A549 (cell line): ENCODE measurements around the gene RNF144A. TPM values are rescaled to one million over a fixed set of nuclear protein-coding genes. Genes with fewer than 3 reads are reported as not detected.

Source experiments
- ATAC-seq, 2 experiments: fragments of 200-7000 bp in 1 of 2; fragments of >200 bp in 1 of 2; cut with Nextera tagmentation in 1 of 2; cut with Tn5 transposase in 1 of 2; 3 replicates each; pipeline versions ENCODE4 v1.8.0 to v1.9.1; 2018 to 2020; ENCODE audit warnings: mild to moderate bottlenecking in 1 of 2, moderate library complexity in 1 of 2
- CTCF ChIA-PET: fragments of 300-600 bp; sonication (Branson Sonifier 250); formaldehyde crosslinking; extraction: SDS; loops from one replicate; lab custom pipeline; 2021; ENCODE audit warnings: antibody characterized with exemption, inconsistent platforms; lab: Yijun Ruan, JAX
- POLR2A ChIA-PET: fragments of 350-600 bp; formaldehyde crosslinking; extraction: SDS; loops from one replicate; lab custom pipeline; 2021; ENCODE audit warnings: antibody characterized with exemption, inconsistent platforms; lab: Yijun Ruan, JAX
- DNase-seq, 2 experiments: peaks; one replicate each; pipeline versions ENCODE4 v3.0.0 to v3.0.0-alpha.2; 2011 to 2016; ENCODE audit warnings: low read depth in 1 of 2, low spot score in 1 of 2
- FAIRE-seq: peaks from 2 replicates; lab custom pipeline; 2011; peaks lifted over from hg19 to GRCh38; lab: Jason Lieb, UNC
- H3K27ac ChIP-seq, 2 experiments: fragments of >200 bp; sonication (Bioruptor Twin); formaldehyde crosslinking; 3 replicates each; pipeline ENCODE4 v1.5.1; 2016 to 2017
- H3K4me1 ChIP-seq: fragments of >200 bp; sonication (Bioruptor Twin); formaldehyde crosslinking; 3 replicates; pipeline ENCODE4 v1.6.1; 2016
- H3K4me2 ChIP-seq: fragments of >200 bp; sonication (Bioruptor Twin); formaldehyde crosslinking; 3 replicates; pipeline ENCODE4 v1.6.1; 2016
- H3K4me3 ChIP-seq: fragments of >200 bp; sonication (Bioruptor Twin); formaldehyde crosslinking; 3 replicates; pipeline ENCODE4 v1.5.1; 2016
- H3K9me3 ChIP-seq: fragments of >200 bp; sonication (Bioruptor Twin); formaldehyde crosslinking; 3 replicates; pipeline ENCODE4 v1.6.1; 2016
- ATOH8 ChIP-seq: fragments of 250-450 bp; sonication (Bioruptor Pico); IDR thresholded peaks from 2 replicates; pipeline ENCODE4 v1.5.0; 2020; ENCODE audit warnings: low read depth, mild to moderate bottlenecking, moderate library complexity
- CBX8 ChIP-seq: fragments of 200-600 bp; sonication (generic); IDR thresholded peaks from 2 replicates; pipeline ENCODE4 v1.6.1; 2016
- CHD4 ChIP-seq: fragments of 200-600 bp; sonication (generic); IDR thresholded peaks from 2 replicates; pipeline ENCODE4 v1.6.1; 2016; ENCODE audit warnings: antibody characterized with exemption, mild to moderate bottlenecking, borderline replicate concordance
- E2F6 ChIP-seq: IDR thresholded peaks from 2 replicates; pipeline ENCODE4 v1.6.1; 2012; ENCODE audit warnings: low read depth, borderline replicate concordance
- EP300 ChIP-seq, 2 experiments: fragments of >200 bp; sonication (Bioruptor Twin); formaldehyde crosslinking; IDR thresholded peaks; 2 replicates in 1 of 2; 3 replicates in 1 of 2; pipeline ENCODE4 v1.6.1; 2016 to 2017
- ESRRA ChIP-seq: fragments of 150-350 bp; IDR thresholded peaks from 2 replicates; pipeline ENCODE4 v1.6.1; 2014; ENCODE audit warnings: mild to moderate bottlenecking, low read length, borderline replicate concordance
- FOSB ChIP-seq: fragments of 250-450 bp; sonication (Bioruptor Pico); IDR thresholded peaks from 2 replicates; pipeline ENCODE4 v1.5.0; 2020; ENCODE audit warnings: mild to moderate bottlenecking, moderate library complexity
- JUN ChIP-seq, 2 experiments: fragments of >200 bp; sonication (Bioruptor Twin); formaldehyde crosslinking; IDR thresholded peaks; 2 replicates in 1 of 2; 3 replicates in 1 of 2; pipeline ENCODE4 v1.6.1; 2016 to 2017
- KDM5A ChIP-seq: fragments of 200-600 bp; sonication (generic); IDR thresholded peaks from 2 replicates; pipeline ENCODE4 v1.6.1; 2016; ENCODE audit warnings: antibody characterized with exemption, mild to moderate bottlenecking
- MAFK ChIP-seq: fragments of 450-650 bp; IDR thresholded peaks from 2 replicates; pipeline ENCODE4 v1.6.1; 2014; ENCODE audit not compliant: partially characterized antibody
- MAX ChIP-seq: IDR thresholded peaks from 2 replicates; pipeline ENCODE4 v1.6.1; 2012
- NFE2L2 ChIP-seq: fragments of 150-350 bp; conservative IDR thresholded peaks from 2 replicates; pipeline ENCODE4 v1.6.1; 2014; ENCODE audit warnings: low read length
- POLR2A ChIP-seq: IDR thresholded peaks from 2 replicates; pipeline ENCODE4 v1.6.1; 2012; ENCODE audit warnings: mild to moderate bottlenecking, low read length
- POLR2AphosphoS2 ChIP-seq: conservative IDR thresholded peaks from 2 replicates; pipeline ENCODE4 v1.6.1; 2012; ENCODE audit warnings: low read length, improper control_type of control experiment, inconsistent platforms
- RARB ChIP-seq: fragments of 250-450 bp; sonication (Bioruptor Pico); IDR thresholded peaks from 2 replicates; pipeline ENCODE4 v1.8.0; 2021; ENCODE audit warnings: mild to moderate bottlenecking, moderate library complexity
- RFX5 ChIP-seq: fragments of 450-650 bp; IDR thresholded peaks from 2 replicates; pipeline ENCODE4 v1.7.1; 2014; ENCODE audit warnings: antibody characterized with exemption, mild to moderate bottlenecking, moderate library complexity
- SREBF2 ChIP-seq: fragments of 450-650 bp; IDR thresholded peaks from 2 replicates; pipeline ENCODE4 v1.6.1; 2014; ENCODE audit warnings: mild to moderate bottlenecking, moderate library complexity
- ZC3H11A ChIP-seq: fragments of 450-650 bp; IDR thresholded peaks from 2 replicates; pipeline ENCODE4 v1.6.1; 2014; ENCODE audit warnings: antibody characterized with exemption, mild to moderate bottlenecking
- ZNF302 ChIP-seq: fragments of 250-450 bp; sonication (Bioruptor Pico); IDR thresholded peaks from 2 replicates; pipeline ENCODE4 v1.9.0; 2021; ENCODE audit warnings: inconsistent platforms, mild to moderate bottlenecking, moderate library complexity
- ZSCAN20 ChIP-seq: fragments of 250-450 bp; sonication (Bioruptor Pico); IDR thresholded peaks from 2 replicates; pipeline ENCODE4 v1.8.0; 2022; ENCODE audit warnings: mild to moderate bottlenecking, moderate library complexity
- WGBS: methylation state at CpG from one replicate; pipeline ENCODE4 v1.1.6; 2017; ENCODE audit errors: missing lambda C conversion rate; 5-methylcytosine and 5-hydroxymethylcytosine counted together
- polyA plus RNA-seq, 4 experiments: library from polyadenylated mRNA; depleted of rRNA in 3 of 4; stranded (reverse); fragments of >200 nt; fragmentation: RNase III in 1 of 4; extraction: RNeasy Plus Mini Kit Qiagen cat#74134 plus additional on column Dnase treatment in 1 of 4; gene quantifications; 2 replicates in 3 of 4; 3 replicates in 1 of 4; pipeline ENCODE4 v1.2.3, GENCODE V29; 2011 to 2017

RNF144A gene
- polyA plus RNA-seq, 2 of the 4 experiments (the other 2 are of a cell fraction) = 4.4 to 9.6 TPM

- CTCF ChIA-PET = interaction anchor here (2.6 kb wide), 1 partner anchor 81 kb away, joined by 6 read pairs; no protein-coding TSS in a partner anchor
- TF ChIP-seq E2F6 (no peak), ZC3H11A (no peak), CBX8 (no peak)
- no peak for FAIRE-seq
- WGBS = 68% methylated on average over 6 of the region's 6 CpGs
- DNase-seq = no peak
- POLR2A ChIA-PET = no interaction called here
- H3K27ac ChIP-seq = no peak overlapping the region
- H3K4me1 ChIP-seq = no peaks in the 10 kb centered on the region
- ATAC-seq = no peak
- no peaks in the 10 kb centered on the region for H3K9me3 ChIP-seq
- H3K4me2 ChIP-seq = no peak overlapping the region
- H3K4me3 ChIP-seq = no peak overlapping the region
Observed at GRCh38 chr2:6963727-6964126, 46.5 kb downstream of the RNF144A start.

GRCh38 chr2:6965071-6965795, 48.0 kb downstream of the RNF144A start:
- no peak for FAIRE-seq
- ChIA-PET POLR2A (no interaction called here), CTCF (interaction anchor here (1.6 kb wide), 2 partner anchors 49 to 79 kb away, joined by 4 read pairs; no protein-coding TSS in a partner anchor)
- TF ChIP-seq SREBF2 = no peak
- TF ChIP-seq CBX8 = no peak
- no peak for TF ChIP-seq RARB (CRISPR knock-in tag)
- no peak for TF ChIP-seq NFE2L2
- TF ChIP-seq JUN (IDR thresholded peaks at IDR 0.05) = no peak
- TF ChIP-seq ZSCAN20 = no peak
- no peak for TF ChIP-seq FOSB (CRISPR knock-in tag)
- TF ChIP-seq MAFK = no peak
- no peak for TF ChIP-seq KDM5A
- TF ChIP-seq EP300 (IDR thresholded peaks at IDR 0.05) = no peak
- TF ChIP-seq CHD4 = no peak
- TF ChIP-seq ZNF302 (CRISPR knock-in tag) = no peak
- TF ChIP-seq RFX5 = no peak
- no peak overlapping the region for H3K4me2 ChIP-seq
- no peak overlapping the region for H3K27ac ChIP-seq
- 80% methylated on average over 19 of the region's 19 CpGs for WGBS
- no peak overlapping the region for H3K4me3 ChIP-seq
- no peak for ATAC-seq
- H3K9me3 ChIP-seq = no peaks in the 10 kb centered on the region
- DNase-seq = no peak
- no peaks in the 10 kb centered on the region for H3K4me1 ChIP-seq

- Histone ChIP-seq H3K27ac (no peak overlapping the region), H3K4me1 (no peaks in the 10 kb centered on the region), H3K9me3 (no peaks in the 10 kb centered on the region), H3K4me2 (no peak overlapping the region), H3K4me3 (no peak overlapping the region)
- ChIA-PET CTCF (interaction anchor here (1.6 kb wide), 2 partner anchors 50 to 78 kb away, joined by 4 read pairs; no protein-coding TSS in a partner anchor), POLR2A (no interaction called here)
- no peak for ATAC-seq
- FAIRE-seq = no peak
- TF ChIP-seq POLR2A (no peak), ATOH8 (CRISPR knock-in tag) (no peak), POLR2AphosphoS2 (no peak), ESRRA (no peak)
- no peak for DNase-seq
- 71% methylated on average over 7 of the region's 7 CpGs for WGBS
Observed at GRCh38 chr2:6966446-6966940, 49.3 kb downstream of the RNF144A start.

GRCh38 chr2:6967301-6967700, 50.1 kb downstream of the RNF144A start:
- Histone ChIP-seq H3K27ac (no peak overlapping the region), H3K9me3 (no peaks in the 10 kb centered on the region), H3K4me3 (no peak overlapping the region), H3K4me2 (no peak overlapping the region), H3K4me1 (no peaks in the 10 kb centered on the region)
- WGBS = 73% methylated on average over 7 of the region's 7 CpGs
- TF ChIP-seq MAX = no peak
- CTCF ChIA-PET = interaction anchor here (0.7 to 1.4 kb wide), 3 partner anchors 24 to 74 kb away, joined by 3 to 5 read pairs (median 4); no protein-coding TSS in a partner anchor
- FAIRE-seq (no peak), DNase-seq (no peak), ATAC-seq (no peak)
- POLR2A ChIA-PET = no interaction called here
